Heart left ventricle (tissue), 16 donors: ENCODE data around the gene U2AF1L4. TPM values are rescaled to one million over a fixed set of nuclear protein-coding genes. Genes with fewer than 3 reads are reported as not detected.

ENCODE experiments used
- ATAC-seq, 4 donors: fragments of 200-7000 bp; cut with Tn5 transposase; one replicate each; pipeline ENCODE4 v1.9.1; 2020 to 2022; ENCODE audit warnings: moderate library complexity in 4 of 4, mild to moderate bottlenecking in 3 of 4, moderate number of reproducible peaks in 1 of 4
- DNase-seq, 5 donors: peaks; one replicate each; pipeline ENCODE4 v3.0.0-alpha.2; 2020
- H3K27ac ChIP-seq, 12 donors: fragments of 200-600 bp; sonication (generic) in 4 of 12; one replicate each; pipeline versions ENCODE4 v1.5.0 to v1.8.0; 2016 to 2022; ENCODE audit warnings: mild to moderate bottlenecking in 2 of 12
- H3K27me3 ChIP-seq, 9 donors: fragments of 200-600 bp; sonication (generic) in 2 of 9; one replicate each; pipeline versions ENCODE4 v1.5.1 to v1.8.0; 2016 to 2022; ENCODE audit warnings: mild to moderate bottlenecking in 3 of 9
- H3K36me3 ChIP-seq, 9 donors: fragments of 200-600 bp; sonication (generic) in 2 of 9; one replicate each; pipeline versions ENCODE4 v1.5.0 to v1.8.0; 2018 to 2022; ENCODE audit warnings: mild to moderate bottlenecking in 2 of 9
- H3K4me1 ChIP-seq, 12 donors: fragments of 200-600 bp; sonication (generic) in 4 of 12; one replicate each; pipeline versions ENCODE4 v1.5.0 to v1.8.0; 2016 to 2022; ENCODE audit warnings: mild to moderate bottlenecking in 3 of 12
- H3K4me3 ChIP-seq, 12 donors: fragments of 200-600 bp; sonication (generic) in 4 of 12; one replicate each; pipeline versions ENCODE4 v1.5.0 to v1.8.0; 2017 to 2022; ENCODE audit warnings: mild to moderate bottlenecking in 9 of 12, moderate library complexity in 4 of 12
- H3K9me3 ChIP-seq, 12 donors: fragments of 200-600 bp; sonication (generic) in 4 of 12; one replicate each; pipeline versions ENCODE4 v1.5.0 to v1.8.0; 2016 to 2022; ENCODE audit warnings: mild to moderate bottlenecking in 1 of 12
- CTCF ChIP-seq, 12 donors: fragments of 200-600 bp; sonication (generic) in 4 of 12; IDR thresholded peaks; one replicate each; pipeline versions ENCODE4 v1.5.0 to v1.8.0; 2018 to 2022; ENCODE audit warnings: antibody characterized with exemption in 12 of 12, mild to moderate bottlenecking in 5 of 12
- POLR2A ChIP-seq, 2 donors: fragments of 450-650 bp; IDR thresholded peaks; one replicate each; pipeline ENCODE4 v1.6.1; 2017; ENCODE audit warnings: antibody characterized with exemption in 2 of 2, mild to moderate bottlenecking in 2 of 2, moderate library complexity in 2 of 2
- WGBS, 4 donors: extraction: QIAGEN DNeasy Blood & Tissue Kit in 2 of 4; methylation state at CpG; one replicate each; pipeline versions ENCODE4 v1.1.5 to v1.1.7; 2013 to 2018; 5-methylcytosine and 5-hydroxymethylcytosine counted together
- intact Hi-C, 10 donors: fragments of 100-400 bp; cut with DNase I; formaldehyde crosslinking; loops; one replicate each; pipeline versions ENCODE4 v1.11.1 to v1.14.2; 2022
- polyA plus RNA-seq, 2 donors: library from polyadenylated mRNA; stranded (reverse); fragments of 200-250 nt; gene quantifications; one replicate each; pipeline ENCODE4 v1.2.3, GENCODE V29; 2013
- total RNA-seq, 9 donors: library from RNA; depleted of rRNA in 2 of 9; stranded (reverse); fragments of >200 nt in 2 of 9; fragmentation: NEBNext Ultra II Directional in 3 of 9; extraction: Animal tissue kit (Norgen Biotek cat#: 25700) in 3 of 9; gene quantifications; one replicate each; pipeline versions ENCODE4 v1.1.0 to v1.2.4, GENCODE V29; 2016 to 2023
- donor health status: ischemic (EF 13 %, LVEDD 7.1; RV severe dilation, severe dysfunction).
- donor health status: healthy with polysubstance abuse.
- donor health status: DM: no; HTN: yes; CAD: no.
- donor health status: DM: no; HTN: no; CAD: no.
- donor health status: ischemic (EF 25% LVEDD 6.9; RV normal size, moderate dysfunction).
- donor health status: ischemic (EF 25% LVEDD 5.7; RV mildly dilated, moderate dysfunction).
- donor health status: healthy.
- donor health status: DM: yes; HTN: yes; CAD: no.
- donor health status: ischemic (EF 35%, LVEDD 5.7; RV mildly dilated, moderate dysfunction).
- donor health status: nonischemic (EF 11% LVEDD 7.7; RV severe dilation, severe dysfunction).
- donor health status: DM: yes; HTN: yes; CAD: no.
- donor health status: PGD.
- donor health status: ischemic (EF 29% LVEDD 5.4; RV normal size, mild dysfunction).
- donor health status: nonischemic (EF 23%, LVEDD 6.1; RV moderate dilation, normal function).

U2AF1L4 gene
- total and polyA plus RNA-seq, 11 donors = 7.2 to 32.8 (median 20.9) TPM

- peak overlapping the region in 7 of 12 donors; percentile 67 to 100 (median 84) for H3K4me3 ChIP-seq
- ATAC-seq (no peak), DNase-seq (no peak)
- H3K36me3 ChIP-seq = peaks cover 4 to 51% (median 39%) of the 10 kb centered on the region in 9 donors
- no peaks in the 10 kb centered on the region for H3K27me3 ChIP-seq
- 85 to 89% (median 87%) methylated on average over 31 to 32 of the region's 32 CpGs for WGBS, 4 donors
- no peak for TF ChIP-seq CTCF (IDR thresholded peaks at IDR 0.05)
- no peak for TF ChIP-seq POLR2A (IDR thresholded peaks at IDR 0.05)
- H3K27ac ChIP-seq = peak overlapping the region in 2 of 12 donors; percentile 85 to 89
- intact Hi-C loops = loop anchor here in 4 of 10 donors (5.0 to 10.0 kb wide), 5 partner anchors 172 to 455 kb away; partner anchors contain the start of genes TMEM147 (in 4 of the 4), LRFN3 (in 2 of the 4), FFAR3 (in 1 of the 4) and USF2 (in 1 of the 4)
- peaks cover 3 to 39% (median 22%) of the 10 kb centered on the region in 12 donors for H3K4me1 ChIP-seq
- H3K9me3 ChIP-seq = no peaks in the 10 kb centered on the region
Measured at GRCh38 chr19:35719402-35720162, 25.6 kb downstream of the U2AF1L4 start.

GRCh38 chr19:35718345-35719041 lies 26.7 kb downstream of the U2AF1L4 start:
- Histone ChIP-seq H3K27me3 (no peaks in the 10 kb centered on the region), H3K9me3 (no peaks in the 10 kb centered on the region), H3K4me3 (peak overlapping the region; percentile 67 to 100 (median 84)), H3K4me1 (peaks cover 3 to 39% (median 22%) of the 10 kb centered on the region in 12 donors), H3K36me3 (peaks cover under 1 to 40% (median 28%) of the 10 kb centered on the region in 9 donors), H3K27ac (peak overlapping the region; percentile 55 to 98 (median 88))
- intact Hi-C loops = loop anchor here in 4 of 10 donors (5.0 to 10.0 kb wide), 5 partner anchors 171 to 454 kb away; partner anchors contain the start of genes TMEM147 (in 4 of the 4), LRFN3 (in 2 of the 4), FFAR3 (in 1 of the 4) and USF2 (in 1 of the 4)
- TF ChIP-seq POLR2A (IDR thresholded peaks at IDR 0.05) (no peak), CTCF (IDR thresholded peaks at IDR 0.05) (no peak)
- WGBS, 4 donors = 1 to 2% (median 1%) methylated on average over 13 to 42 of the region's 42 CpGs
- ATAC-seq (no peak), DNase-seq (peak in 4 of 5 donors; percentile 56 to 82 (median 62))

- ATAC-seq (peak in 3 of 4 donors; percentile 36 to 80 (median 80)), DNase-seq (peak in 1 of 5 donors; percentile 98)
- intact Hi-C loops = loop anchor here (1.0 to 10.0 kb wide), 17 partner anchors 15 to 453 kb away; partner anchors contain the start of genes TMEM147 (in 6 of the 10), LRFN3 (in 2 of the 10), PSENEN (in 2 of the 10) and U2AF1L4 (in 2 of the 10)
- 1% methylated on average over 40 to 107 of the region's 109 CpGs for WGBS, 4 donors
- H3K27me3 ChIP-seq = no peaks in the 10 kb centered on the region
- peak within 1 kb of the TSS; percentile 67 to 100 (median 88) for H3K4me3 ChIP-seq
- peaks cover 0 to 33% (median 21%) of the 10 kb centered on the region in 9 donors for H3K36me3 ChIP-seq
- peaks cover 3 to 39% (median 22%) of the 10 kb centered on the region in 12 donors for H3K4me1 ChIP-seq
- H3K27ac ChIP-seq = peak within 1 kb of the TSS; percentile 87 to 98 (median 93)
- no peak for TF ChIP-seq CTCF (IDR thresholded peaks at IDR 0.05)
- peak in 1 of 2 donors; percentile 16 for TF ChIP-seq POLR2A (IDR thresholded peaks at IDR 0.05)
- H3K9me3 ChIP-seq = no peaks in the 10 kb centered on the region
Measured at GRCh38 chr19:35717665-35718344, 27.4 kb downstream of the U2AF1L4 start, which contains the start of gene KMT2B. Gene KMT2B (plus strand): TSS chr19:35718003. CDS start chr19:35718019, 16 bp downstream.
